NCI-H1930 (cell line): ENCODE data around the gene RBFOX2.

Source experiments
- DNase-seq, 2 experiments: peaks; one replicate each; lab custom pipeline; 2025; lab: John Stamatoyannopoulos, UW

Gene RBFOX2

DNA sequence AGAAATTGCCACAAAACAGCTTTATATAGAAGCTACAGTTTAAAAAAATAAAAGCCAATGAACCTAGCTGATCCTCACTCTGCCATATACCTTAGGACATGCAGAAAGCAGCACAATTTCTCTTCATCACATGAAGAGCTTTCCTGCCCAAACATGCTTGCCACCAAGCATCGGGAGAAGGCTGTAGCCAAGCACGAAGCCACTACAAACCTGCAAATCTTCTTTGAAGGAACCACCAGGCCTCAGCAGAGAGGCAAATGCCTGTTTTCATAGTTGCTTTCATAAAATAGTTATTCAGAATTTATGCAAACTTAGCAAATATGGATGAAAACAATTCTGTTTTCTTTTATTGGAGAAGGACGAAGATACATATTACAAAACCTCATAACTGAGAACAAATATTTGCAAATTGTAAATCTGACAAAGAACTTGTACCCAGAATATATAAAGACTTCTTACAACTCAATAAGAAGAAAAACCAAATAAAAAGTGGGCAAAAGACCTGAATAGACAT is 100.3 kb downstream of the RBFOX2 start:
- DNase-seq, result no peak

DNA sequence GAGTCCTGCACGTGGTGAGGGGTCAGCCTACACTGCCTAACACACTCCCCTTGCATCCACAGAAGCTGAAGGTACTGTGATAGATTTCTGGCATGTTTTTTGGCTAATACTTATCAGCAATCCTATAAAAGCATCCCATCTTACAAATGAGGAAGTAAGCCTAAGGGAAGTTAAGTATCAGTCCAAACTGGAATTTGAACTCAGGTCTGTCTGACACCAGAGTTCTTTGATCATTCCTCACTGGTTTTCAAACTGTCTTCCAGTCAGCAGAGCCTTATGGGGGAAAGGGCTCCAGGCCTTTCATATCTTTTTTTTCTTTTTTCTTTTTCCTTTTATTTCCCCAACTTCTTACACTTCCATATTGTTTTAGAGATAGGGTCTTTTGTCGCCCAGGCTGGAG is 105.6 kb downstream of the RBFOX2 start:
- DNase-seq, result no peak

DNA sequence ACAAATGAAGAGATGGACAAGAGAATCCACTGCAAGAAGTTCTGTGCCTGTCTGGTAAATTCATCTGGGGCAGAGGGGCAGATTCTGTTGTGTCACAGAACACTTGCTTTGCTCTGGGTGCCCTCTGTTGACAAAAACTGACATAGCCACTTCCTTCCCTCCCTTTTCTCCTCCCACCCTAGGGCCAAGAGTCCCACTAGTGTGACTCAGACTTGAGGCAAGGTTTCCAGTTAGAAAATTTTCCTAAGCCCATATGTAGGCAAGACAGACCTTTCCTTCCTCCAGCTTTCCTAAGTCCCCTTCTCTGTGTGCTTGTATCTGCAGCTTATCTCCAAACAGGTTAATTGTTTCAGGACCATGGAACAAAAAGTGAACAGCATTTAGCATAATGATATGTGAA is 106.8 kb downstream of the RBFOX2 start:
- peak in 1 of 2 experiments; percentile 9 for DNase-seq

DNA sequence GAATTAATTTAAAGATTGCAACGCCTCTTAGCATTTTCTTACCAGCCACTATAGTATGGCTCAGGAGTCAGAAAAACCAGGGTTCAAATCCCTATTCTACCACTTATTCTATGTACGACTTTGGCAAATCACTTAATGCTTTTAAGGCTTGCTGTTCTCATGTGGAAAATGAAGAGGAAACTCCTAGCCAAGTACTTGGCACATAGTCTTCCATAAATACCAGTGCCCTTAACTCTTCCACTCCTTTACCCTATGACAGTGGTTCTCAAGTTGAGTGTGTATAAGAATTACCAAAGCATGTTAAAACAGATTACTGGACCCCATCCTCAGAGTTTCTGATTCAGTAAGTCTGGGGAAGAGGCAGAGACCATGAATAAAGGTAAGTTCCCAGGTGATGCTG is 107.6 kb downstream of the RBFOX2 start:
- no peak for DNase-seq

DNA sequence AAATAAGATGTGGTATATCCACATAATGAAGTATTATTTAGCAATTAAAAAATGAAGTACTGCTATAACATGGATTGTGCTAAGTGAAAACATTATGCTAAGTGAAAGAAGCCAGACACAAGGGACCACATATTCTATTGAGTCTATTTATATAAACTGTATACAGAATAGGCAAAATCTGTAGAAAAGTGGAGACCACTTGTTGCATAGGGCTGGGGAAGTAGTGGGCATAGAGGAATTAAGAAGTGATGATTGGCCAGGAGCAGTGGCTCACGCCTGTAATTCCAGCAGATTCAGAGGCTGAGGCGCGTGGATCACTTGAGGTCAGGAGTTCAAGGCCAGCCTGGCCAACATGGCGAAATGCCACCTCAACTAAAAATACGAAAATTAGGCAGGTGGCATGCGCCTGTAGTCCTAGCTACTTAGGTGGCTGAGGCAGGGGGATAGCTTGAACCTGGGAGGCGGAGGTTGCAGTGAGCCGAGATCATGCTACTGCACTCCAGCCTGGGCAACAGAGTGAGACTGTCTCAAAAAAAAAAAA is 109.6 kb downstream of the RBFOX2 start:
- DNase-seq, result no peak

DNA sequence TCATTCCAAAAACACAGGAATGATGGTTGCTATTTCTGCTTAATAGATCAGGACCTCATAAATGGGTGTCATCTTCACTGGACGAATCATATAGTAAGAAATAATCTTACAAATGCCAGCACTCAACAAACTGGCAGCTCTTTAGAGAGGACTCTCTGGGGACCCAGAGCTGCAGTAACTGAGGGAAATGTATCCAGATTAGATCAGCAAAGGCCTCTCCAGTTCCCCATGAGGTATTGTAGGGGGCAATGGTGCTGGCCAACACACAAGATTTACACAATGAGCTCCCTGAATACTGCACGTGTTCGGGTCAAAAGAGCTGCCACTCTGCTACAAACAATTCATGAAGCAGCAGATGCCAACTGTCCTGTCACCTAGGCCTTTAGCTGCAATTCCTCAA is 110.2 kb downstream of the RBFOX2 start:
- no peak for DNase-seq

DNA sequence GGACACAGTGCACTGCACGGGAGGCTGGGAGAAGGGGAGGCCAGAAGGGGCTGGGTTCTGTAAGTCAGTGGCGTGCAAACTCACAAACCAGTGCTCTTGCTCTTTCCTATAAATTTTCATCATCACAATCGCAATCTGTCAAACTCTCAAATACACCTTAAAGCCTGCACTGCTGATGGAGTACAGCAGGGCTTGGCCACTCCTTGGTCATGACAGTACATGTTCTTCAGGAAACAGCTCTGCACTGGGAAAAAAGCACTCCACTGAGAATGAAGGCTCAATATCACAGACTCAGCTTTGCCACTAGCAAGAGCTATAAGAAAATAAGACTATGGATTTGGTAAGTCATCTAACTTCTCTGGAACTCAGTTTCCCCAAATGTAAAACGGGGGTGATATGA is 111.0 kb downstream of the RBFOX2 start:
- no peak for DNase-seq

DNA sequence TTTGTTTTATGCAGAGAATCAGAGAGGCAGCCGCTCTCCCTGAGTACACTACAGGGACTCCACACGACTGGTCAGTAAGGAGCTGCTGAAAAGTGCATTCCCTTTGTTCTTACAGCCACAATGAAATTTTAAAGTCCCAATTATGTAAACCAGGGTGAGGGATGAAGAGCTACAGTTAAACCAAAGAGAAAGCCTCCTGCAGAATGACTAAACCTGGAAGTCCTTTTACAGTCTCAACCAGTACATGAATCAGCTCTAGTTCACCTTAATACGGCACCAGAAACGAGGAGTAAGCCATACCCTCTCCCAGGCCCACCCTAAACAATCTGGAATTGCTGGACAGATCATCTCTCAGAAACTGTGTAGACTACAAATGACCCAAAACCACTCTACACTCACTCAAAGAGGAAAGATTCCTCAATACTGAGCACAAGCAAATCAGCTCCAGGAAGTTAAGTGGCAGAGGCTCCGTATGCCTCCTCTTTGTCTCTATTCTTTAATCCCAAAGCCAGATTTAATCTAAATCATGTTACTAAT is 113.1 kb downstream of the RBFOX2 start:
- no peak for DNase-seq

DNA sequence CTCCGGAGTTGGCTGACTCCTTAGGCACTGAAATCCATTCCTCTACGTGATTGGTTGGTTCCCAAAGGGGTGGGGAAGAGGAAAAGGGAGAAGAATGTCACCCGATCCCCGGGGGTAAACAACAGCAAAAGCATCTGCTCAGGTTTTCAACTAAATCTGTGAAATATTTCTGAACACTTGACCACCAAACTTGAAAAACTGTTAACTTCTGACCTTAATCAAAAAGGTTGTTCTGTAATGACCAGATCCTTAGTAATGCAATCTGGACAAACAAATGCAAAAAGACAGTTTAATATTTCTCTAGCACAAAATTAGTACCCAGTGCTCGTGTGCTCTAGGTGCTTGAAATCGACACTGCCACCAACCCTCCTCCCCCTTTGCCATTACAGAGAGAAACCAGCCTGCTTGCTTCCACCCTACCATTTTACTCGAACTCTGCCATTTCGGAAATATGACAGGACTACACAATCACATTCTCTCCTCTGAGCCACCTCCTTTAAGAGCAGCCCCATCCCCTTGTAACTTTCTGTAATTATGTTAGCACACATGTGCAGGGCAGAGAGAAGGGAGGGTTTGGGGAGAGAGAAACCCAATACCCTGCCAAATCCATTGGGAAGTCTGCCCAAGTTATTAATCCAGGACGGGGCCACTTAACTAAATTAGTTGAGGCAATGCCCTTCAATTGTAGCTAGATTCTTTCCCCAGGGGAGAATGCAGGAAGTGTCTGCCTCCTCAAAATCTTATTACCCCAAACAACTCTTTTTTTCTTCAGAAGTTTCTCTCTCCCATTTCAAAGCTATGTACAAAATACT is 113.8 kb downstream of the RBFOX2 start:
- DNase-seq, result peak in 1 of 2 experiments; percentile 16

DNA sequence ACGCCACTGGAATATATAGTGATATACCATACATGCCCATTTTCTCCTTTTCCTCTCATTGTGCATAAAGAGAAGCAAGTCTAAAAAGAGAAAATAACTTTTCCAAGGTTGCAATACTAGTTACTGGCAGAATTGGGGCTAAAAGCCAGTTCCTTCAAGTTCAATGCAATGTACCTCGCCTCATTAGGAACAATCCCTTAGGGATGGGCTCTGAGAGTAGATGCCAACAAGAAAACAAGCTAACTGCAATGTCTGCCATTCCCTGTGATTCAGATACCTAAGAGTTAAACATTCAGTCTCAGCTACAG is 114.3 kb downstream of the RBFOX2 start:
- DNase-seq, result no peak

DNA sequence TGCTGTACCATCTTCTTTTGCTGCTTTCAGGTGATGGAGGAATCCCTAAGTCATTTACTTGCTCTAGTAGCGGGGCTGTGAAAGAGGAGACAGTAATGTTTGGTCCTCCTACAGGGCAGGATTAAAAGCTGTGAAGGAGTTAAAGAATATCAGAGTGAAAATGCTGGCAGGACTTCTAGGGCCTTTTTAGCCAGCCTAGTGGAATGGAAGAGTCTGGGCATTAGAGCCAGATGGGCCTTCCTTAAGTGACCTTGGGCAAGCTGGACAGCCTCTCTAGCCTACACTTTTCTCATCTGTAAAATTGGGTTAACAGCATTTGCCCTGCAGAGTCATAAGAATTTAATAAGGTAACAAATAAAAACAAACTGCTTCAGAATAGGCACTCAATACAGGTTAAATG is 114.7 kb downstream of the RBFOX2 start:
- no peak for DNase-seq

DNA sequence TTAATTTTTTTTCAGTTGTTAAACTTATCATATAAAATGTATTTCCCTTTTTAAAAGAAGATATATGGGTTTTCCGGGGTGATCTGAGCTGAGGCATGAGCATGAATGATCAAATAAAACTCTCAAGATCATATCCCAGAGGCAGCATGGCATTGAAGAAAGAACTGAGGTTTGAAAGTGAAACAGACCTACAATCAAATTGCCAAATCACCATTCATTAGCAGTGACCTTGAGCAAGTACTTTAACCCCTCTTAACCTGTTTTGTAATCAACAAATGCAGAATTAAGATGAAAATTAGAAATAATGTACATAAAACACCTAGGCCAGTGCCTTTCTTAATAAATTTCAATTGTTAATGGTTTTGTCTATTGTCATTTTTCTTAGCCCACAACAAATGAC is 116.0 kb downstream of the RBFOX2 start:
- no peak for DNase-seq

DNA sequence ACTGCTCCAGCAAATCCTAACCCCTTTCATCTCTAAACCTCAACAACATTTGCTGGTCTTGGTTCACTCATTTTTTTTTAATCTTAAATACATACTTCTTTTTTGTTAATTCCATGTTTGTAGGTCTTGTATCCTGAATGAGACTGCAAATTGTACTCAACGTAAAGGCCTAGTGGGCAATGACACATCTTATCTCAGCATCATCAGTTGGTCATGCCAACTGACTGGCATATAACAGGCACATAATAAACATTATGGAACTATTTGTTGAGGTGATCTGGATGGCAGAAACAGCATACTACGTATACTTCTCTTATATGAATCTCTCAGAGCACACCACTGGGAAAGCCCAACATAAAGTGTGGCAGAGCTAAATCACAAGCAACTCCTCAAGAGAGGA is 116.7 kb downstream of the RBFOX2 start:
- no peak for DNase-seq

DNA sequence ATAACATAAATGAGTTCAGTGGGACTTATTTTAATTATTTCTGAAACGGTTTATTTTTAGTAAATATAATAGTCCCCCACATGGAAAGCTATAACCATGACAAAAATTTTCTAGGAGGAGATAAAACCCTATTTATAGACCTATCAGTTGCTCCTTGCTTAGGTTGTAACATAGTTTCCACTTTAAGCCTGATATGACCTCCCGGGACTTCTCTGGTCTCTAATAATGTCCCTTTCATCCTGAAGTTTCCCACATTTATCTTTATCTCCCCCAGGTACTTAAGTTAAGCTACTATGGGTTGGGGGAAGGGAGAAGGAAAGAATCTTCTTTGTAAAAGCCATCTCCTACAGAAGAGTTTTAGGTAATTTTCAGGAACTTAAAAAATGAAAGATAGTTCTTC is 117.7 kb downstream of the RBFOX2 start:
- no peak for DNase-seq

DNA sequence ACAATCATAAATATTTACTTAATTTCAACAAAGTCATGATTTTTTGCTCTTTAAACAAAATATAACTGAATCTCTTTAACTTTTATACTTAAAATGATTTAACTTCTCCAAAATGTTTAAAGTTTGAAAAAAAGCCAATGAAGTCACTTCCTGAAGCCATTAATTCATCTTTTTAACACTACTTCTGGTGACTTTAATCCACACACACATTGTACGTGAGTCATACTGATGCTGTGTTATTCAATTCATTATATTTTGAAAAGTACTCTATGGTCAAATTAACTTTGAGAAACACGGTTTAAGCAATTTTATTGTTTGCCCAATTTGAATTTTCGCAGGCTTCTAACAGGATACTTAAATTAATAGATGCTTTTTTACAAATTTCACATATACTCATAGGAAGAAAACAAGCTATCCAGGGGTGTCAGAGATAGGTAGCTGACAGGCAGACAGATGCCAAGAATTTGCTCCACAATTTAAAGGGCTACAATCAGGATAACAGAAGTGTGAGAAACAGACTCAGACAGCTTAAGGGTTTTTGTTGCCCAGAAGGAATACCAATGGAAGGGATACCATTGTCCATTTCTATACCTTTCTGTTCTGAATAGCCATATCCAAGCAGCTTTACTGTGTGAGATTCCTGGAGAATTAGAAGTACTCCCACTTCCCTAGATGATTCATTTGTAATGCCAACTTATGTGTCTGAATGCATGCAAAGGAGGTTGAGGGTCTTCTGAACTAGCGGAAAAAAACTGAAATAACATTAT is 118.4 kb downstream of the RBFOX2 start:
- no peak for DNase-seq

DNA sequence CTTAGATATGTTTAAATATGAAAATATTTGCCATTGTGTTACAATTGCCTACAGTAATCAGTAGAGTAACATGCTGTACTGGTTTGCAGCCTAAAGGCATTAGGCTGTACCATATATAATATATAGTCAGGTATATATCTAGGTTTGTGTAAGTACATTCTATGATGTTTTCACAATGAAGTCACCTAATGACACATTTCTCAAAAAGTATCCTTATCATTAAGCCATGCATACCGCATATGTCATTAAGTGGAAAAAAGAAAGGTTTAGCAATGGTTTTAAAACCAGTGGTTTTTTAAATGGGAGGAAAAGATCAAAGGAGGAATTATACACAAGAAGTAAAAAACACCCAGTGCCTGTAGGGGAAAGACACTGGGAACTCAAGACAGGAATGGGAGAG is 122.7 kb downstream of the RBFOX2 start:
- no peak for DNase-seq

DNA sequence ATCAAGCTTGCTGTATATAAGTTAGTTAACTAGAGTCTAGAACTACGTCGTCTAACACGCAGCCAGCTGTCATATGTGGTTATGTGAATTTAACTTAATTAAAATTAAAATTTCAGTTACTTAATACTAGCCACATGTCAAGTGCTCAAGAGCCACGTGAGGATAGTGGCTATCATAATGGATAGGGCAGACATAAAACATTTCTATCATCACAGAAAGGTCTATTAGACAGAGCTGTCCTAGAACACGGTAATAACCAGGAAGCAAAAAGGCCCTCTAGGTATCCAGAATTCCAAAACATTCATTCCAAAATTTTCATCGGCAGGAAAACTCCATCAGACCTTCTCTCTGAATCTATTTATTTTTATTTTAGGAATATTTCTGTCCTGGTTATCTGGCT is 123.9 kb downstream of the RBFOX2 start:
- DNase-seq, result no peak

DNA sequence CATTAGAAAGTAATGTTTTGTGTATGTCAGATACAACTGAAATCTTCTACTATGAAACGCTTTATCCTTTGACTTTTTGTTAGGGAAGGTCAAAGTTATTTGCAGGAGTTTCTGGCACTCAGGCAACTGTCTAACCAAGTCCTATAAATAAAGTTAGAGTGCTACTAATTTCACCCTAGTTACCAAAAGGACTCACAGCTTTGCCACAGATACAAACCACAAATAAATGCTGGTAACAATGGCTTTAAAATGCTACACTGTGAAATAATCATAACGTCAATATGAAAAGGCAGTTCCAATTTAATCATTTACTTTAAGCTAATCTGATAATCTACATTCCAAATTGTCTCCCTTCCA is 124.3 kb downstream of the RBFOX2 start:
- DNase-seq, result no peak

DNA sequence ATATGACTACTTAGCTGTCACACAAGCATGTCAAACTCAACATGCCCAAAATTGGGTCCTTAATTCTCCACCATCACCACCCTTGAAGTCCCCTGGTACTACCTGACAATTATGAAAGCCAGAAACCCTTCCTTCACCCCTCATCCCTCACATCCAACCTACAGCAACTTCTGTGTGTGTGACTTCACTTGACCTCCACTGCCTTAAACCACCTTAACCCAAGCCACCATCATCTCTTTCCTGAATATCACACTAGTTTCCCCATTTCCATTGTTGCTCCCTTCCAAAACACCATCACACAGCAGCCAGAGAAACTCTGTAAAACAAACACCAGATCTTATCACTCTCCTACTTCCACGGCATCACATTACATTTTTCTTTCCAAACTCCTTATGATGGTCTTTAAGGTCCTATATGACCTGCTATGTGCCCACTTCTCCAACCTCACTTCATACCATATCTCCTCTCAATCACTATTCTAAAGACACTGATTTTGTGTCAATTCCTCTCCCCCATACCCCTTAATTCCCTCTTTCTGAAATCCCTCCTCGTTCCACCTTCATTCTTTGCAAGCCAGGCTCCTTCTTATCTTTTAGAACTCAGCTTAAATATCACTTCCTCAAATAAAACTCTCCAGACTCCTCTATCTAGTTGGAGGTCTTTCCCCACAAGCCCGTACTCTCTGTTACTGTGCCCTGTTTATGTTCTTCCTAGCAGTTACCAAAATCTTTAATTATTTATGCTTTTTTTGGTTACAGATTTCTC is 124.9 kb downstream of the RBFOX2 start:
- no peak for DNase-seq

DNA sequence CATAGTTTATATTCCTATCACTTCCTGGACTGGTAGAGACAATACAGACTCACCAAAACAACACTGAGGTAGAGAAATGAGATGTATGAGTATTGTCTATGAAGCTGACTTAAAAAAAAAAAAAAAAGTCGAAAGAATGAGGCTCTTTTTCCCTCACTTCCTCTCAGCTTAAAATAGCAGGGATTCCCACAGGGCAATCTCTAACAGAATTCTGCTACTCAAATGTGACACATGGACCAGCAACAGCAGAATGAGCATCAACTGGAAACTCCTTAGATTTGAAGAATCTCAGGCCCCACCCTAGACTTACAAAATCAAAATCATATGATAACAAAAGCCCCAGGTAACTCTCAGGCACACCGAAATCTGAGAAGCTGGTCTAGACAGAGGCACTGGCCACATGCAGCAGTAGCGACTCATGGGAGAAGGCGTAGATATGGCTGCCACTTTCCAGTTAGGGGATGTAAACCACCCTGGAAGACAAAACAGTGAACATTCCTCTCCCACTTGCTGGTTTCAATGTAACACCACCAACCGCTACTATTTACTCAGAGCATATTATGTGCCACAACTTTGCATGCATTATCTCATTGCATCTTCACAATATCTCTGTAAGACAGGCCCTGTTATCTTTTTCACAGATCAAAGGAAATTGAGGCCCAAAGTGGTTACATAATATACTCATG is 128.0 kb downstream of the RBFOX2 start:
- DNase-seq, result no peak

DNA sequence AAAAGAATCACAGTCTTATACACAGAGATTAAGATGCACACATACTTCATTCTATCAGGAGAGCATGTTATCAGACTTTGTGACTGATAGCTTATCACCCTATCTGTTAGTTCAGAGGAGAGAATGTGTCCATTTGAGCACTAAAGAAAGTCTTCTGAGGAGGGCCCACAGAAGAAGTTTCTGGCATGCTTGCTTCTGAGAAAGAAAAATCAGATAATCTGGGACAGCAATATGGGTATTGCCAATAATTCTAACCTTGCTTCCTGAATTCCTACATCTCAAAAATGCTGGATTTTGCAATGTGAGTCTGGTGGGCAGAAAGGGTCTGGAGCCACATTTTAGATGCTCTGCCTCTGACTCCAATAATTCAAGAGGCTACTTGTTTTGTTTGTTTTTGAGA is 128.9 kb downstream of the RBFOX2 start:
- no peak for DNase-seq
